Bronchial epithelial cell (primary cell): ENCODE results near the gene GPR55. TPM values are rescaled to one million over a fixed set of nuclear protein-coding genes. Genes with fewer than 3 reads are reported as not detected.
"Not testable (repeated sequence)": the region's sequence is repeated elsewhere in the genome, so short reads cannot be mapped to it uniquely, and the experiment has no call there.

ENCODE experiments used
- DNase-seq: peaks from one replicate; pipeline ENCODE4 v3.0.0-alpha.2; 2010; ENCODE audit warnings: low read depth
- FAIRE-seq: peaks from 2 replicates; lab custom pipeline; 2011; peaks lifted over from hg19 to GRCh38; lab: Jason Lieb, UNC
- H3K27me3 ChIP-seq: 2 replicates; pipeline ENCODE4 v1.5.1; 2011; ENCODE audit warnings: low read length; ENCODE audit not compliant: control insufficient read depth, insufficient read depth
- H3K36me3 ChIP-seq: 2 replicates; pipeline ENCODE4 v1.5.1; 2011; ENCODE audit warnings: low read length; ENCODE audit not compliant: control insufficient read depth, insufficient read depth
- H3K4me3 ChIP-seq: 2 replicates; pipeline ENCODE4 v1.5.1; 2011; ENCODE audit warnings: mild to moderate bottlenecking, low read depth, low read length, control low read depth
- total RNA-seq: library from RNA; depleted of rRNA; stranded (reverse); fragments of >200 nt; gene quantifications from 2 replicates; pipeline ENCODE4 v1.2.1, GENCODE V29; 2014
- TF ChIP-seq, protein P1 (sequence below): IDR thresholded peaks from 2 replicates; pipeline ENCODE4 v1.5.1; 2011; ENCODE audit warnings: mild to moderate bottlenecking, moderate library complexity, low read length, control low read depth, inconsistent platforms; ENCODE audit not compliant: insufficient read depth, severe bottlenecking

GPR55 gene
- not detected in 2 replicates for total RNA-seq

GRCh38 chr2:230924470-230925341, at the start of gene GPR55:
Gene GPR55, minus strand, starts transcription at chr2:230925242. Its CDS starts 14,280 bp downstream, at chr2:230910962.
- no peak for DNase-seq
- TF ChIP-seq, protein P1, sequence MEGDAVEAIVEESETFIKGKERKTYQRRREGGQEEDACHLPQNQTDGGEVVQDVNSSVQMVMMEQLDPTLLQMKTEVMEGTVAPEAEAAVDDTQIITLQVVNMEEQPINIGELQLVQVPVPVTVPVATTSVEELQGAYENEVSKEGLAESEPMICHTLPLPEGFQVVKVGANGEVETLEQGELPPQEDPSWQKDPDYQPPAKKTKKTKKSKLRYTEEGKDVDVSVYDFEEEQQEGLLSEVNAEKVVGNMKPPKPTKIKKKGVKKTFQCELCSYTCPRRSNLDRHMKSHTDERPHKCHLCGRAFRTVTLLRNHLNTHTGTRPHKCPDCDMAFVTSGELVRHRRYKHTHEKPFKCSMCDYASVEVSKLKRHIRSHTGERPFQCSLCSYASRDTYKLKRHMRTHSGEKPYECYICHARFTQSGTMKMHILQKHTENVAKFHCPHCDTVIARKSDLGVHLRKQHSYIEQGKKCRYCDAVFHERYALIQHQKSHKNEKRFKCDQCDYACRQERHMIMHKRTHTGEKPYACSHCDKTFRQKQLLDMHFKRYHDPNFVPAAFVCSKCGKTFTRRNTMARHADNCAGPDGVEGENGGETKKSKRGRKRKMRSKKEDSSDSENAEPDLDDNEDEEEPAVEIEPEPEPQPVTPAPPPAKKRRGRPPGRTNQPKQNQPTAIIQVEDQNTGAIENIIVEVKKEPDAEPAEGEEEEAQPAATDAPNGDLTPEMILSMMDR: peak; percentile 24
- FAIRE-seq: no peak
- Histone ChIP-seq H3K27me3 (peaks cover 2% of the 10 kb centered on the region), H3K36me3 (no peaks in the 10 kb centered on the region), H3K4me3 (no peak within 1 kb of the TSS)

DNA sequence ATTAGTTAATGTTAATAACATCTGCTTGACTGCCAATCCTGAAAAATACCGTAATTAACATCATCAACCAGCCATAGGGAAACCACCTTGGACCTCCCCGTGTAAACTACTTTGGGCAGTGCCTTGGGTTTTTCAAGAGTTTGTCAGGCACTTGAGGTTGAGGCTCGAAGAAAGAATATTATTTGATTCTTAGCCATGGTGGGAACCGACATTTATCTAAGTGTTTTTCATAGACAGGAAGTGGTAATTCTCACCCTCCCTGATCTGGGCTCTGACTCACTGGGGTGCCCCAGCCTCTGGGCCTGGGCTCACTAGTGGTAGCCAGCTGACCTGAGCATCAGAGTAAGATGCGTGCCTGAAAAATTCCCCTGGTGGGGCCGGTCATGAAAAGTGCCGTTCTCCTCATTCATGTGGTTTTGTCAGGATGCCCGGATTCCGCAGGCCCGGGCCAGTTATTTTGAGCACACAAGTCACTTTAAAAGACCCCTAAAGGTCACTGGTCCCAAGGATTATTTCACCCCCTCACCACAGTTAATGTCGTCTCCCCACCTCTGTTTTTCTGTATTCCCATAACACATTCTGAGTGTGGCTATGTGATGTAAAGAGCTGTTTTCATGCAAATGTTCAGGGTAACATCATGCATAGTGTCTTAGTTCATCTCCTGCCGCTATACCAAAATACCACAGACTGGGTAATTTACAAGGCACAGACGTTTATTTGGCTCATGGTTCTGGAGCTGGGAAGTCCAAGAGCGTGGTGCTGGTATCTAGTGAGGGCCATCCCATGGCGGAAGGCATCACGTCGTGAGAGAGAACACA, 49.3 kb upstream of the GPR55 start:
- DNase-seq: peak; percentile 66
- Histone ChIP-seq H3K4me3 (no peak overlapping the region), H3K36me3 (no peaks in the 10 kb centered on the region), H3K27me3 (no peaks in the 10 kb centered on the region)
- TF ChIP-seq, protein P1: no peak
- no peak for FAIRE-seq

DNA sequence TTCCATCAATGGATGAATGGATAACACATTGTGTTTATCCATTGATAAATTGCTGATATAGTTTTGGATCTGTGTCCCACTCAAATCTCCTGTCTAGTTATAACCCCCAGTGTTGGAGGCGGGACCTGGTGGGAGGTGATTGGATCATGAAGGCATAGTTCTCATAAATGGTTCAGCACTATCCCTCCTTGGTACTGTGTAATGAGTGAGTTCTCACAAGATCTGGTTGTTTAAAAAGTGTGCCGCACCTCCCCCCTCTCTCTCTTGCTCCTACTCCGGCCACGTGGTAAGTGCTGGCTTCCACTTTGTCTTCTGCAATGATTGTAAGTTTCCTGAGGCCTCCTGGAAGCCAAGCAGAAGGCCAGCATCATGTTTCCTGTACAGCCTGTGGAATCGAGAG, 47.0 kb upstream of the GPR55 start:
- TF ChIP-seq, protein P1: no peak
- DNase-seq (no peak), FAIRE-seq (no peak)

GRCh38 chr2:230969659-230970015, 44.6 kb upstream of the GPR55 start:
- FAIRE-seq (no peak), DNase-seq (no peak)
- no peaks in the 10 kb centered on the region for H3K36me3 ChIP-seq
- H3K27me3 ChIP-seq: no peaks in the 10 kb centered on the region
- no peak overlapping the region for H3K4me3 ChIP-seq
- TF ChIP-seq, protein P1: no peak

More for the DNA sequence above, 47.0 kb upstream of the GPR55 start:
- H3K4me3 ChIP-seq: no peak overlapping the region
- no peaks in the 10 kb centered on the region for H3K27me3 ChIP-seq
- no peaks in the 10 kb centered on the region for H3K36me3 ChIP-seq

DNA sequence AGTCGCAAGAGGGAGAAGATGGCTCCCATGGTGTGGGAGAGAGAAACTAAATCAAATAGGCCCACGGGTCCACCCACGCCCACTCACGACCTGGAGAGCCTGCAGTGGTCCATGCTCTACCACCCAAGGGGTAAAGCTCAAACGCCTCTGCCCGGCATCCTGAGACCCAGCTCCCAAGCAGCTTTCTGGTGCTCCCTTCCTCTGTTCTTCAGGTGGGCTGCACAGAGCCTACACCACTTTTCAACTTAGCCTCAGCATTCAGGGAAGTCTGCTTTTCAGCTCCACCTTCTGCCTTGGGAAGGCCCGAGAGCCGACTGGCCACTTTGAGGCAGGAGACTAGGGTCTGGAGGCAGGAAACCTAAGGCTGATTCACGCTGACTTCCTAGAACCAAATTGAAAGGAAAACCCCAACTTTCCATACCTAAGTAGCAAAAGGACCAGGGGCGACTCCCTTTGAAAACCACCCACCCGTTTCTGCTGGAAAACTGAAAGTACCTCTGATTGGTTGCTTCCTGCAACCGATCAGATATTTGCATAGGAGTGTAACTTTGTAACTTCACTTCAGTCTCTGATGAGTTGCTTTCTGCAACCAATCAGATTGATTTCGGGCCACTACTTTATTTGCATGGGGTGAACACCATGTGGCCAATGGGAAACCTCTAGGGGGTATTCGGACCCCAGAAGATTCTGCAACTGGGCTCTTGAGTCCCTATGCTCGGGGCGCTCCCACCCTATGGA, 44.0 kb upstream of the GPR55 start:
- DNase-seq: no peak
- TF ChIP-seq, protein P1: no peak
- no peaks in the 10 kb centered on the region for H3K27me3 ChIP-seq
- H3K36me3 ChIP-seq: no peaks in the 10 kb centered on the region
- H3K4me3 ChIP-seq: no peak overlapping the region
- peak; percentile 43 for FAIRE-seq

- FAIRE-seq, H3K36me3 ChIP-seq, DNase-seq, H3K27me3 ChIP-seq, H3K4me3 ChIP-seq: not testable (repeated sequence)
Observed at GRCh38 chr2:230968314-230968713, 43.3 kb upstream of the GPR55 start.
